ENCODE measurements around the gene PSMD5. TPM values are rescaled to one million over a fixed set of nuclear protein-coding genes. Genes with fewer than 3 reads are reported as not detected.
"Not testable (repeated sequence)": the region's sequence is repeated elsewhere in the genome, so short reads cannot be mapped to it uniquely, and the experiment has no call there.

Gene PSMD5
- total RNA-seq, 2 donors from 2014 or later: 33.2 to 60.2 TPM

DNA sequence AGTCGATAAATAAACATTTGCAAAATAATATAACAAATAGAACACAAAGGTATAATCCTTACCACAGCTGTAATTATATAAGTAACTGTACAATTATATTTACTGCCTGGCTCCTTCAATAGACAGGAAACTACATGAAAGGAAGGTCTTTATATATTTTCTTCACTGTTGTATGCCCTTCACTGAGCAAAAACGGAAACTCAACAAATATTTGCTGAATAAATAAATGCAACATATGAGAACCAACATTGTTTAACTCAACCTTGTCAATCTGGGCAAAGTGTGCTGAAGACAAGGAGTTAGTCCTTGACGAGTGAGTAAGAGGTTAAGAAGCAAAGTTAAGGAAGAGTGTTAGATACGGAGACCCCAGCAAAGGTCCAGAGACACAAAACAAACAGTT, 22.6 kb downstream of the PSMD5 start:
- intact Hi-C loops (cut with DNase I): no loop called here
- Histone ChIP-seq H3K9ac (ENCODE audit: low read depth in 2 of 2, low read length in 2 of 2) (no peak overlapping the region), H3K4me1 (no peaks in the 10 kb centered on the region), H3K27ac (no peak overlapping the region), H3K27me3 (no peaks in the 10 kb centered on the region), H3K9me3 (no peaks in the 10 kb centered on the region), H3K4me3 (no peak overlapping the region), H3K36me3 (no peaks in the 10 kb centered on the region)
- TF ChIP-seq CTCF (IDR thresholded peaks at IDR 0.05): no peak
- no peak for DNase-seq

DNA sequence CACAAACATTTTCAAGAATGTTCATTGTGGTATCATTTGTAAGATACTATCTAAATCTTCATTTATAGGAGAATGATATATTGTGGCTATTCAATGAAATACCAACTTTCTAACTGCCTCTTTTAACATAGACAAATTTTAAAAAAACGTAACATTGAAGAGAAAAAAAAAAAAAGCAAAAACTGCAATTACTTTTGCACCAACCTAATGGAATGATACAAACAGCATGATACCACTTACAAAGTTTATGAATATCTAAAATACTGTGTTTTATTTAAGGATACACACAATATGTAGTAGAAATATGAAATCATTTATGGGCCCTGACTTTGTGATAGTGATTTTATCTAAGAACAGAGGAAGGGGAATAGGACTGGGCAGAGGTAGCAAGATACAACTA, 24.1 kb downstream of the PSMD5 start:
- no peaks in the 10 kb centered on the region for H3K9me3 ChIP-seq
- TF ChIP-seq CTCF (IDR thresholded peaks at IDR 0.05): no peak
- no peak overlapping the region for H3K4me3 ChIP-seq
- no peak overlapping the region for H3K9ac ChIP-seq (ENCODE audit: low read depth in 2 of 2, low read length in 2 of 2)
- intact Hi-C loops (cut with DNase I): no loop called here
- H3K27ac ChIP-seq: no peak overlapping the region
- H3K4me1 ChIP-seq: no peaks in the 10 kb centered on the region
- no peaks in the 10 kb centered on the region for H3K27me3 ChIP-seq
- no peaks in the 10 kb centered on the region for H3K36me3 ChIP-seq
- no peak for DNase-seq

- no peak for DNase-seq
- no peak overlapping the region for H3K27ac ChIP-seq
- H3K9ac ChIP-seq (ENCODE audit: low read depth in 2 of 2, low read length in 2 of 2): no peak overlapping the region
- no peaks in the 10 kb centered on the region for H3K4me1 ChIP-seq
- H3K9me3 ChIP-seq: no peaks in the 10 kb centered on the region
- H3K4me3 ChIP-seq: no peak overlapping the region
- no peaks in the 10 kb centered on the region for H3K27me3 ChIP-seq
- no peak for TF ChIP-seq CTCF (IDR thresholded peaks at IDR 0.05)
- intact Hi-C loops (cut with DNase I): no loop called here
- H3K36me3 ChIP-seq: no peaks in the 10 kb centered on the region
Observed at GRCh38 chr9:120815075-120815474, 27.6 kb downstream of the PSMD5 start.

DNA sequence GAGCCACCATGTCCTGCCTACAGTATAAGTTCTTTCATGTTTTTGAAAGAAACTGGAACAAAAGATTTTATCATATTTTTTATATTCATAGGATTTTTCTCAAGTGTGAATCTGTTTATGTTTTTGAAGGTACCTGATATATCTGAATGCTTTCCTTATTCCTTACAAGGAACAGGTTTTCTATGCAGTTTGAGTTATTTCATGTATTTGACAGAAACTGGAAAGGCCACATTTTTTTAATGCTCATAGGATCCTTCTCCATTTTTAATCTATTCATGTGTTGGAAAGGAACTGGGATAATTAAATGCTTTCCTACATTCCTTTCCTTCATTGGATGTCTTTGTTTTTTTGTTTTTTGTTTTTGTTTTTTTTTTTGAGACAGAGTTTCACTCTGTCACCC, 33.8 kb downstream of the PSMD5 start:
- H3K27ac ChIP-seq: no peak overlapping the region
- no peaks in the 10 kb centered on the region for H3K4me1 ChIP-seq
- intact Hi-C loops (cut with DNase I): no loop called here
- H3K9ac ChIP-seq (ENCODE audit: low read depth in 2 of 2, low read length in 2 of 2): no peak overlapping the region
- H3K9me3 ChIP-seq: peaks cover 4% of the 10 kb centered on the region
- no peaks in the 10 kb centered on the region for H3K36me3 ChIP-seq
- no peaks in the 10 kb centered on the region for H3K27me3 ChIP-seq
- no peak for DNase-seq
- H3K4me3 ChIP-seq: no peak overlapping the region
- TF ChIP-seq CTCF (IDR thresholded peaks at IDR 0.05): no peak

- no peaks in the 10 kb centered on the region for H3K27me3 ChIP-seq
- no peak overlapping the region for H3K9ac ChIP-seq (ENCODE audit: low read depth in 2 of 2, low read length in 2 of 2)
- no peak for TF ChIP-seq CTCF (IDR thresholded peaks at IDR 0.05)
- no peak for DNase-seq
- H3K36me3 ChIP-seq: no peaks in the 10 kb centered on the region
- no peak overlapping the region for H3K4me3 ChIP-seq
- no peaks in the 10 kb centered on the region for H3K4me1 ChIP-seq
- intact Hi-C loops (cut with DNase I): no loop called here
- H3K27ac ChIP-seq: no peak overlapping the region
- H3K9me3 ChIP-seq: peaks cover 4% of the 10 kb centered on the region
Observed at GRCh38 chr9:120807607-120808379, 34.9 kb downstream of the PSMD5 start.

- H3K4me1 ChIP-seq; H3K9ac ChIP-seq (ENCODE audit: low read depth in 2 of 2, low read length in 2 of 2); H3K4me3 ChIP-seq; H3K9me3 ChIP-seq; DNase-seq; H3K27me3 ChIP-seq; H3K36me3 ChIP-seq; intact Hi-C loops (cut with DNase I); H3K27ac ChIP-seq: not testable (repeated sequence)
Observed at GRCh38 chr9:120804784-120805363, 37.8 kb downstream of the PSMD5 start.

All from colonic mucosa (tissue), 4 donors.